GM23338 (cell line): ENCODE data around the gene ZBTB2.

Experiments
- CREB1 ChIP-seq: fragments of 250-450 bp; sonication (Bioruptor Pico); IDR thresholded peaks from 2 replicates; pipeline ENCODE4 v1.5.0; 2020; ENCODE audit warnings: low read depth, mild to moderate bottlenecking, moderate library complexity
- EZH2 ChIP-seq: fragments of 200-600 bp; sonication (generic); IDR thresholded peaks from one replicate; pipeline ENCODE4 v1.8.0; 2017; ENCODE audit warnings: antibody characterized with exemption, mild to moderate bottlenecking, low read depth; ENCODE audit not compliant: unreplicated experiment
- EZH2phosphoT487 ChIP-seq: fragments of 200-600 bp; sonication (generic); IDR thresholded peaks from one replicate; pipeline ENCODE4 v1.8.1; 2018; ENCODE audit warnings: antibody characterized with exemption; ENCODE audit not compliant: unreplicated experiment
- JUNB ChIP-seq: IDR thresholded peaks from one replicate; pipeline ENCODE4 v1.6.1; 2016; ENCODE audit warnings: antibody characterized with exemption; ENCODE audit not compliant: unreplicated experiment
- POLR2AphosphoS5 ChIP-seq: IDR thresholded peaks from 2 replicates; pipeline ENCODE4 v1.6.1; 2016; ENCODE audit warnings: antibody characterized with exemption, low read depth
- ZNF114 ChIP-seq: fragments of 250-450 bp; sonication (Bioruptor Pico); IDR thresholded peaks from 2 replicates; pipeline ENCODE4 v1.5.0; 2020; ENCODE audit warnings: mild to moderate bottlenecking, moderate library complexity
- TF ChIP-seq, protein P1 (sequence below), 2 experiments: fragments of 200-600 bp in 1 of 2; sonication (generic) in 1 of 2; conservative IDR thresholded peaks; 2 replicates each; pipeline versions ENCODE4 v1.5.1 to v1.6.1; 2016 to 2017; ENCODE audit warnings: antibody characterized with exemption in 2 of 2, low read depth in 2 of 2, mild to moderate bottlenecking in 2 of 2, moderate library complexity in 1 of 2
- TF ChIP-seq, protein P2 (sequence below): IDR thresholded peaks from one replicate; pipeline ENCODE4 v1.6.1; 2018; ENCODE audit warnings: antibody characterized with exemption; ENCODE audit not compliant: unreplicated experiment

DNA sequence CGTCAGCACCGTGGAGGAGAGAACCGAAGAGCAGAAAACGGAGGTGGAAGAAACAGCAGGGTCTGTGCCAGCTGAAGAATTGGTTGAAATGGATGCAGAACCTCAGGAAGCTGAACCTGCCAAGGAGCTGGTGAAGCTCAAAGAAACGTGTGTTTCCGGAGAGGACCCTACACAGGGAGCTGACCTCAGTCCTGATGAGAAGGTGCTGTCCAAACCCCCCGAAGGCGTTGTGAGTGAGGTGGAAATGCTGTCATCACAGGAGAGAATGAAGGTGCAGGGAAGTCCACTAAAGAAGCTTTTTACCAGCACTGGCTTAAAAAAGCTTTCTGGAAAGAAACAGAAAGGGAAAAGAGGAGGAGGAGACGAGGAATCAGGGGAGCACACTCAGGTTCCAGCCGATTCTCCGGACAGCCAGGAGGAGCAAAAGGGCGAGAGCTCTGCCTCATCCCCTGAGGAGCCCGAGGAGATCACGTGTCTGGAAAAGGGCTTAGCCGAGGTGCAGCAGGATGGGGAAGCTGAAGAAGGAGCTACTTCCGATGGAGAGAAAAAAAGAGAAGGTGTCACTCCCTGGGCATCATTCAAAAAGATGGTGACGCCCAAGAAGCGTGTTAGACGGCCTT is 41.6 kb downstream of the ZBTB2 start:
- TF ChIP-seq, protein P1, sequence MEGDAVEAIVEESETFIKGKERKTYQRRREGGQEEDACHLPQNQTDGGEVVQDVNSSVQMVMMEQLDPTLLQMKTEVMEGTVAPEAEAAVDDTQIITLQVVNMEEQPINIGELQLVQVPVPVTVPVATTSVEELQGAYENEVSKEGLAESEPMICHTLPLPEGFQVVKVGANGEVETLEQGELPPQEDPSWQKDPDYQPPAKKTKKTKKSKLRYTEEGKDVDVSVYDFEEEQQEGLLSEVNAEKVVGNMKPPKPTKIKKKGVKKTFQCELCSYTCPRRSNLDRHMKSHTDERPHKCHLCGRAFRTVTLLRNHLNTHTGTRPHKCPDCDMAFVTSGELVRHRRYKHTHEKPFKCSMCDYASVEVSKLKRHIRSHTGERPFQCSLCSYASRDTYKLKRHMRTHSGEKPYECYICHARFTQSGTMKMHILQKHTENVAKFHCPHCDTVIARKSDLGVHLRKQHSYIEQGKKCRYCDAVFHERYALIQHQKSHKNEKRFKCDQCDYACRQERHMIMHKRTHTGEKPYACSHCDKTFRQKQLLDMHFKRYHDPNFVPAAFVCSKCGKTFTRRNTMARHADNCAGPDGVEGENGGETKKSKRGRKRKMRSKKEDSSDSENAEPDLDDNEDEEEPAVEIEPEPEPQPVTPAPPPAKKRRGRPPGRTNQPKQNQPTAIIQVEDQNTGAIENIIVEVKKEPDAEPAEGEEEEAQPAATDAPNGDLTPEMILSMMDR (conservative IDR thresholded peaks at IDR 0.05; ENCODE audit: low read depth in 2 of 2) = no peak
- TF ChIP-seq EZH2phosphoT487 (no peak), POLR2AphosphoS5 (no peak), JUNB (no peak), CREB1 (CRISPR knock-in tag) (no peak), EZH2 (no peak), ZNF114 (CRISPR knock-in tag) (no peak)
- TF ChIP-seq, protein P2, sequence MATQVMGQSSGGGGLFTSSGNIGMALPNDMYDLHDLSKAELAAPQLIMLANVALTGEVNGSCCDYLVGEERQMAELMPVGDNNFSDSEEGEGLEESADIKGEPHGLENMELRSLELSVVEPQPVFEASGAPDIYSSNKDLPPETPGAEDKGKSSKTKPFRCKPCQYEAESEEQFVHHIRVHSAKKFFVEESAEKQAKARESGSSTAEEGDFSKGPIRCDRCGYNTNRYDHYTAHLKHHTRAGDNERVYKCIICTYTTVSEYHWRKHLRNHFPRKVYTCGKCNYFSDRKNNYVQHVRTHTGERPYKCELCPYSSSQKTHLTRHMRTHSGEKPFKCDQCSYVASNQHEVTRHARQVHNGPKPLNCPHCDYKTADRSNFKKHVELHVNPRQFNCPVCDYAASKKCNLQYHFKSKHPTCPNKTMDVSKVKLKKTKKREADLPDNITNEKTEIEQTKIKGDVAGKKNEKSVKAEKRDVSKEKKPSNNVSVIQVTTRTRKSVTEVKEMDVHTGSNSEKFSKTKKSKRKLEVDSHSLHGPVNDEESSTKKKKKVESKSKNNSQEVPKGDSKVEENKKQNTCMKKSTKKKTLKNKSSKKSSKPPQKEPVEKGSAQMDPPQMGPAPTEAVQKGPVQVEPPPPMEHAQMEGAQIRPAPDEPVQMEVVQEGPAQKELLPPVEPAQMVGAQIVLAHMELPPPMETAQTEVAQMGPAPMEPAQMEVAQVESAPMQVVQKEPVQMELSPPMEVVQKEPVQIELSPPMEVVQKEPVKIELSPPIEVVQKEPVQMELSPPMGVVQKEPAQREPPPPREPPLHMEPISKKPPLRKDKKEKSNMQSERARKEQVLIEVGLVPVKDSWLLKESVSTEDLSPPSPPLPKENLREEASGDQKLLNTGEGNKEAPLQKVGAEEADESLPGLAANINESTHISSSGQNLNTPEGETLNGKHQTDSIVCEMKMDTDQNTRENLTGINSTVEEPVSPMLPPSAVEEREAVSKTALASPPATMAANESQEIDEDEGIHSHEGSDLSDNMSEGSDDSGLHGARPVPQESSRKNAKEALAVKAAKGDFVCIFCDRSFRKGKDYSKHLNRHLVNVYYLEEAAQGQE = peak; percentile 38
